HepG2 (cell line): ENCODE results near the gene CIITA. TPM values are rescaled to one million over a fixed set of nuclear protein-coding genes. Genes with fewer than 3 reads are reported as not detected.

ENCODE experiments used
- GLI4 ChIP-seq: sonication (generic); formaldehyde crosslinking; IDR thresholded peaks from 2 replicates; pipeline ENCODE4 v1.5.1; 2020; ENCODE audit warnings: missing genetic modification reagents, mild to moderate bottlenecking, moderate library complexity, borderline replicate concordance
- GRHL1 ChIP-seq: sonication (generic); formaldehyde crosslinking; conservative IDR thresholded peaks from 2 replicates; pipeline ENCODE4 v1.8.0; 2022; ENCODE audit warnings: missing genetic modification reagents
- KLF13 ChIP-seq: sonication (generic); formaldehyde crosslinking; IDR thresholded peaks from 2 replicates; pipeline ENCODE4 v1.4.0; 2020; ENCODE audit warnings: mild to moderate bottlenecking, missing genetic modification reagents
- TOPORS ChIP-seq: sonication (generic); formaldehyde crosslinking; IDR thresholded peaks from 2 replicates; pipeline ENCODE4 v1.8.0; 2023; ENCODE audit warnings: mild to moderate bottlenecking, missing genetic modification reagents
- ZNF10 ChIP-seq: sonication (generic); formaldehyde crosslinking; IDR thresholded peaks from 2 replicates; pipeline ENCODE4 v1.4.0; 2020; ENCODE audit warnings: mild to moderate bottlenecking, low read depth, missing genetic modification reagents, borderline replicate concordance
- ZNF280D ChIP-seq: sonication (generic); formaldehyde crosslinking; IDR thresholded peaks from 2 replicates; pipeline ENCODE4 v1.5.1; 2020; ENCODE audit warnings: mild to moderate bottlenecking, missing genetic modification reagents
- ZNF3 ChIP-seq: IDR thresholded peaks from 2 replicates; pipeline ENCODE4 v1.7.0; 2017; ENCODE audit warnings: inconsistent platforms
- ZNF766 ChIP-seq: sonication (generic); formaldehyde crosslinking; IDR thresholded peaks from 2 replicates; pipeline ENCODE4 v1.5.0; 2020; ENCODE audit warnings: missing genetic modification reagents, borderline replicate concordance
- ZNF879 ChIP-seq: sonication (generic); formaldehyde crosslinking; IDR thresholded peaks from 2 replicates; pipeline ENCODE4 v1.8.1; 2023; ENCODE audit warnings: missing genetic modification reagents
- polyA plus RNA-seq, 8 experiments: library from polyadenylated mRNA; depleted of rRNA in 3 of 8; stranded (reverse) in 7 of 8; unstranded in 1 of 8; fragments of >200 nt; fragmentation: Illumina TruSeq in 4 of 8; extraction: Trizol in 4 of 8; gene quantifications; 2 replicates each; pipeline versions ENCODE4 v1.2.1 to v1.2.3, GENCODE V29; 2011 to 2016; ENCODE audit warnings: low read depth in 4 of 8, missing spikeins in 1 of 8, mixed read lengths in 1 of 8; ENCODE audit not compliant: insufficient read depth in 1 of 8
- total RNA-seq, 5 experiments: library from RNA; depleted of rRNA; stranded (reverse); fragments of >200 nt; fragmentation: Illumina TruSeq; extraction: Trizol; gene quantifications; 2 replicates each; pipeline ENCODE4 v1.2.3, GENCODE V29; 2016; ENCODE audit warnings: low read depth in 1 of 5
- TF ChIP-seq, protein P1 (sequence below), 2 experiments: sonication (generic) in 1 of 2; formaldehyde crosslinking in 1 of 2; IDR thresholded peaks; 2 replicates each; pipeline versions ENCODE4 v1.4.0 to v1.6.1; 2016 to 2020; ENCODE audit warnings: borderline replicate concordance in 1 of 2, low read depth in 1 of 2, mild to moderate bottlenecking in 1 of 2, missing genetic modification reagents in 1 of 2
- TF ChIP-seq, protein P2 (sequence below): sonication (generic); IDR thresholded peaks from 2 replicates; pipeline ENCODE4 v1.6.1; 2016; ENCODE audit warnings: low read depth, borderline replicate concordance
- TF ChIP-seq, protein P3 (sequence below): sonication (generic); formaldehyde crosslinking; IDR thresholded peaks from 2 replicates; pipeline ENCODE4 v1.5.1; 2020; ENCODE audit warnings: missing genetic modification reagents, mild to moderate bottlenecking, borderline replicate concordance

Gene CIITA
- total and polyA plus RNA-seq, 2 of the 13 experiments (the other 11 are each of a cell fraction or from before 2014, with no cell fraction given): 0.08 to 0.09 TPM

DNA sequence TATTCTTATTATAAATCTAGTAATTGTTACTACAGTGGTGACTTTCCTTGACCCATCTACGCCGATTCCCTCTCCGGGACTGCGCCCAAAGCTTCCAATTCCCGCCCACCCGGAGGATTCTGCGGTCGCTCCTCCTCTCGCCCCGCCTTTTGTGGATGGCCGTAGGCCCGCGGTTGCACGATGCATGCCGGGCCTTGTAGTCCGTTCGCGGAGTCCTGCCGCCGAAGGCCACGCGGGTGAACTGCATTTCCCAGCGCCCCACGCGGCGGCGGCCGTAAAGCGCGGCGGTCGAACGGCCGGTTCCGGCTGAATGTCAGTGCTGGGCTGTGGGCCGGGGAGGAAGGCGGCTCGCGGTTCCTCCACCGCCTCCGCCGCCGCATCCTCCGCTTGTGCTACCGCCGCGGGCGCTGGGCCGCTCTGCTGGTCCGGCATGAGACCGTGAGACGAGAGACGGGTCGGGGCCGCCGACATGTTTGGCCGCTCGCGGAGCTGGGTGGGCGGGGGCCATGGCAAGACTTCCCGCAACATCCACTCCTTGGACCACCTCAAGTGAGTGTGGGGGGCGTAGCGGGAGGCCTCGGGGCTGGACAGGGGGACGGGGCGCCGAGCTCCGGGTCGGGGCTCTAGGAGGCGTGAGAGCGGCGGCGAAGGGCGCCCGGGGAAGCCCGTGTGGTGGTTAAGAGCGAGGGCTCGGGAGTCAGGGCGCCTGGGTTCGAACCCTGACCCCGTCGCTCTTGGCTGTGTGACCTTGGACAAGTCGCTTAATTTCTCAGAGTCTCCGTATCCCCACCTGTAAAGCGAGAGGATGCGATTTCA, 67.5 kb downstream of the CIITA start, which contains the start of gene CLEC16A (continued):
- TF ChIP-seq, protein P1, sequence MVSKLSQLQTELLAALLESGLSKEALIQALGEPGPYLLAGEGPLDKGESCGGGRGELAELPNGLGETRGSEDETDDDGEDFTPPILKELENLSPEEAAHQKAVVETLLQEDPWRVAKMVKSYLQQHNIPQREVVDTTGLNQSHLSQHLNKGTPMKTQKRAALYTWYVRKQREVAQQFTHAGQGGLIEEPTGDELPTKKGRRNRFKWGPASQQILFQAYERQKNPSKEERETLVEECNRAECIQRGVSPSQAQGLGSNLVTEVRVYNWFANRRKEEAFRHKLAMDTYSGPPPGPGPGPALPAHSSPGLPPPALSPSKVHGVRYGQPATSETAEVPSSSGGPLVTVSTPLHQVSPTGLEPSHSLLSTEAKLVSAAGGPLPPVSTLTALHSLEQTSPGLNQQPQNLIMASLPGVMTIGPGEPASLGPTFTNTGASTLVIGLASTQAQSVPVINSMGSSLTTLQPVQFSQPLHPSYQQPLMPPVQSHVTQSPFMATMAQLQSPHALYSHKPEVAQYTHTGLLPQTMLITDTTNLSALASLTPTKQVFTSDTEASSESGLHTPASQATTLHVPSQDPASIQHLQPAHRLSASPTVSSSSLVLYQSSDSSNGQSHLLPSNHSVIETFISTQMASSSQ (IDR thresholded peaks at IDR 0.05; ENCODE audit: low read depth): peak; percentile 26; the same call in 1 of the 2 replicates
- TF ChIP-seq, protein P1 (CRISPR knock-in tag; IDR thresholded peaks at IDR 0.05; ENCODE audit: borderline replicate concordance): peak; percentile 94
- TF ChIP-seq, protein P2, sequence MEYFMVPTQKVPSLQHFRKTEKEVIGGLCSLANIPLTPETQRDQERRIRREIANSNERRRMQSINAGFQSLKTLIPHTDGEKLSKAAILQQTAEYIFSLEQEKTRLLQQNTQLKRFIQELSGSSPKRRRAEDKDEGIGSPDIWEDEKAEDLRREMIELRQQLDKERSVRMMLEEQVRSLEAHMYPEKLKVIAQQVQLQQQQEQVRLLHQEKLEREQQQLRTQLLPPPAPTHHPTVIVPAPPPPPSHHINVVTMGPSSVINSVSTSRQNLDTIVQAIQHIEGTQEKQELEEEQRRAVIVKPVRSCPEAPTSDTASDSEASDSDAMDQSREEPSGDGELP: peak; percentile 97; the same call in 1 of the 2 replicates
- TF ChIP-seq ZNF766 (CRISPR knock-in tag): no peak
- TF ChIP-seq ZNF879 (CRISPR knock-in tag): no peak
- peak; percentile 86; the same call in 1 of the 2 replicates for TF ChIP-seq GLI4 (CRISPR knock-in tag)
- no peak for TF ChIP-seq KLF13 (CRISPR knock-in tag)
- TF ChIP-seq ZNF3 (CRISPR knock-in tag): no peak
- TF ChIP-seq GRHL1 (CRISPR knock-in tag): no peak
- no peak for TF ChIP-seq ZNF280D
- TF ChIP-seq TOPORS (CRISPR knock-in tag): 0 out of 2 replicates have a peak, but pooled peaks have one; percentile 86
- TF ChIP-seq ZNF10: no peak
- TF ChIP-seq, protein P3, sequence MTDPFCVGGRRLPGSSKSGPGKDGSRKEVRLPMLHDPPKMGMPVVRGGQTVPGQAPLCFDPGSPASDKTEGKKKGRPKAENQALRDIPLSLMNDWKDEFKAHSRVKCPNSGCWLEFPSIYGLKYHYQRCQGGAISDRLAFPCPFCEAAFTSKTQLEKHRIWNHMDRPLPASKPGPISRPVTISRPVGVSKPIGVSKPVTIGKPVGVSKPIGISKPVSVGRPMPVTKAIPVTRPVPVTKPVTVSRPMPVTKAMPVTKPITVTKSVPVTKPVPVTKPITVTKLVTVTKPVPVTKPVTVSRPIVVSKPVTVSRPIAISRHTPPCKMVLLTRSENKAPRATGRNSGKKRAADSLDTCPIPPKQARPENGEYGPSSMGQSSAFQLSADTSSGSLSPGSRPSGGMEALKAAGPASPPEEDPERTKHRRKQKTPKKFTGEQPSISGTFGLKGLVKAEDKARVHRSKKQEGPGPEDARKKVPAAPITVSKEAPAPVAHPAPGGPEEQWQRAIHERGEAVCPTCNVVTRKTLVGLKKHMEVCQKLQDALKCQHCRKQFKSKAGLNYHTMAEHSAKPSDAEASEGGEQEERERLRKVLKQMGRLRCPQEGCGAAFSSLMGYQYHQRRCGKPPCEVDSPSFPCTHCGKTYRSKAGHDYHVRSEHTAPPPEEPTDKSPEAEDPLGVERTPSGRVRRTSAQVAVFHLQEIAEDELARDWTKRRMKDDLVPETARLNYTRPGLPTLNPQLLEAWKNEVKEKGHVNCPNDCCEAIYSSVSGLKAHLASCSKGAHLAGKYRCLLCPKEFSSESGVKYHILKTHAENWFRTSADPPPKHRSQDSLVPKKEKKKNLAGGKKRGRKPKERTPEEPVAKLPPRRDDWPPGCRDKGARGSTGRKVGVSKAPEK (CRISPR knock-in tag): 0 out of 2 replicates have a peak, but pooled peaks have one; percentile 63
